HEK293 (cell line): ENCODE measurements around the gene PDHB.

Experiments used
- CTCF ChIP-seq: fragments of 450-650 bp; formaldehyde crosslinking; IDR thresholded peaks from 2 replicates; pipeline ENCODE4 v1.5.1; 2016; ENCODE audit warnings: missing biosample characterization, missing genetic modification characterization
- SALL2 ChIP-seq: fragments of 450-650 bp; formaldehyde crosslinking; IDR thresholded peaks from 2 replicates; pipeline ENCODE4 v1.5.0; 2017; ENCODE audit warnings: missing biosample characterization, mild to moderate bottlenecking, missing genetic modification characterization, borderline replicate concordance
- TCF7L2 ChIP-seq: IDR thresholded peaks from 2 replicates; pipeline ENCODE4 v1.6.1; 2011; ENCODE audit warnings: low read depth, mild to moderate bottlenecking, inconsistent platforms, low read length, moderate library complexity, borderline replicate concordance
- ZBTB48 ChIP-seq: fragments of 450-650 bp; formaldehyde crosslinking; IDR thresholded peaks from 2 replicates; pipeline ENCODE4 v1.5.1; 2016; ENCODE audit warnings: missing biosample characterization, missing genetic modification characterization
- ZBTB49 ChIP-seq: fragments of 450-650 bp; formaldehyde crosslinking; IDR thresholded peaks from 2 replicates; pipeline ENCODE4 v1.5.1; 2016; ENCODE audit warnings: missing biosample characterization, missing genetic modification characterization, low read depth
- ZNF585B ChIP-seq: fragments of 450-650 bp; formaldehyde crosslinking; IDR thresholded peaks from 2 replicates; pipeline ENCODE4 v1.5.1; 2016; ENCODE audit warnings: missing biosample characterization, missing genetic modification characterization
- ZNF610 ChIP-seq: fragments of 450-650 bp; formaldehyde crosslinking; IDR thresholded peaks from 2 replicates; pipeline ENCODE4 v1.5.1; 2016; ENCODE audit warnings: missing biosample characterization, missing genetic modification characterization, borderline replicate concordance

GRCh38 chr3:58418227-58418626 lies 15.4 kb downstream of the PDHB start:
- TF ChIP-seq ZNF585B (tag by site-specific recombination) (no peak), TCF7L2 (no peak), CTCF (tag by site-specific recombination) (no peak), SALL2 (tag by site-specific recombination) (no peak), ZNF610 (tag by site-specific recombination) (no peak), ZBTB49 (tag by site-specific recombination) (no peak), ZBTB48 (no peak)
